GM19463 (cell line): Measurements from ENCODE around the gene AGAP9.
"Not testable (repeated sequence)": the region's sequence is repeated elsewhere in the genome, so short reads cannot be mapped to it uniquely, and the experiment has no call there.

Experiments
- ATAC-seq: cut with Tn5 transposase; IDR thresholded peaks from one replicate; pipeline ENCODE4 v1.9.1; 2021; ENCODE audit warnings: mild to moderate bottlenecking, moderate library complexity; ENCODE audit not compliant: unreplicated experiment

The AGAP9 gene

GRCh38 chr10:47489630-47490029 lies 33.8 kb downstream of the AGAP9 start:
- ATAC-seq, result not testable (repeated sequence)

- not testable (repeated sequence) for ATAC-seq
Observed at GRCh38 chr10:47485943-47486342, 37.5 kb downstream of the AGAP9 start.

GRCh38 chr10:47484786-47485185 lies 38.7 kb downstream of the AGAP9 start:
- not testable (repeated sequence) for ATAC-seq

- ATAC-seq, result not testable (repeated sequence)
Observed at GRCh38 chr10:47483923-47484322, 39.5 kb downstream of the AGAP9 start, which contains the start of gene ANXA8. Gene ANXA8, minus strand, starts transcription at chr10:47484115. Its CDS starts 182 bp downstream, at chr10:47483933.

- ATAC-seq, result not testable (repeated sequence)
Observed at GRCh38 chr10:47482367-47482766, 41.1 kb downstream of the AGAP9 start.

GRCh38 chr10:47481768-47482181 lies 41.7 kb downstream of the AGAP9 start:
- ATAC-seq, result not testable (repeated sequence)

- not testable (repeated sequence) for ATAC-seq
Observed at GRCh38 chr10:47481182-47481766, 42.2 kb downstream of the AGAP9 start.

GRCh38 chr10:47480133-47480532 lies 43.3 kb downstream of the AGAP9 start:
- ATAC-seq, result not testable (repeated sequence)

GRCh38 chr10:47478114-47478513 lies 45.3 kb downstream of the AGAP9 start:
- not testable (repeated sequence) for ATAC-seq

GRCh38 chr10:47477078-47477477 lies 46.4 kb downstream of the AGAP9 start:
- ATAC-seq, result not testable (repeated sequence)

GRCh38 chr10:47475101-47475500 lies 48.3 kb downstream of the AGAP9 start:
- not testable (repeated sequence) for ATAC-seq

GRCh38 chr10:47473516-47473915 lies 49.9 kb downstream of the AGAP9 start:
- not testable (repeated sequence) for ATAC-seq

GRCh38 chr10:47472647-47473046 lies 50.8 kb downstream of the AGAP9 start:
- ATAC-seq, result peak; percentile 71

- not testable (repeated sequence) for ATAC-seq
Observed at GRCh38 chr10:47472072-47472471, 51.4 kb downstream of the AGAP9 start.

GRCh38 chr10:47468731-47469528 lies 54.5 kb downstream of the AGAP9 start:
- ATAC-seq, result not testable (repeated sequence)

- not testable (repeated sequence) for ATAC-seq
Observed at GRCh38 chr10:47467957-47468356, 55.5 kb downstream of the AGAP9 start.

- ATAC-seq, result not testable (repeated sequence)
Observed at GRCh38 chr10:47467458-47467857, 56.0 kb downstream of the AGAP9 start.

GRCh38 chr10:47465216-47465917 lies 58.1 kb downstream of the AGAP9 start:
- ATAC-seq, result not testable (repeated sequence)

GRCh38 chr10:47462577-47463358 lies 60.7 kb downstream of the AGAP9 start:
- ATAC-seq, result not testable (repeated sequence)

GRCh38 chr10:47461261-47461687 lies 62.2 kb downstream of the AGAP9 start:
- ATAC-seq, result peak; percentile 47
